K562 (cell line): ENCODE measurements around the gene CGNL1. TPM values are rescaled to one million over a fixed set of nuclear protein-coding genes. Genes with fewer than 3 reads are reported as not detected.

Experiments used
- ATAC-seq: fragments of 200-7000 bp; cut with Tn5 transposase; 3 replicates; pipeline ENCODE4 v1.9.1; 2020; ENCODE audit warnings: moderate library complexity
- BruUV-seq: library from RNA; stranded (reverse); fragments of 400-500 nt; replicated peaks from 2 replicates; lab custom pipeline; 2021; lab: Mats Ljungman, UMichigan
- CTCF ChIA-PET: fragments of 300-600 bp; formaldehyde crosslinking; extraction: SDS; loops from one replicate; lab custom pipeline; 2021; ENCODE audit warnings: low intra/inter-chr PET ratio; lab: Yijun Ruan, JAX
- POLR2A ChIA-PET: fragments of 300-600, 350-650 bp; sonication (Branson Sonifier 250); formaldehyde crosslinking; extraction: SDS; loops from one replicate; lab custom pipeline; 2021; ENCODE audit warnings: antibody characterized with exemption, inconsistent platforms; lab: Yijun Ruan, JAX
- DNase-seq, 4 experiments: peaks; one replicate each; pipeline versions ENCODE4 v3.0.0 to v3.0.0-alpha.2; 2011 to 2018; ENCODE audit warnings: low spot score in 3 of 4, mixed read lengths in 3 of 4; ENCODE audit errors: extremely low read depth in 1 of 4
- FAIRE-seq: peaks from 2 replicates; lab custom pipeline; 2011; peaks lifted over from hg19 to GRCh38; lab: Jason Lieb, UNC
- H2AFZ ChIP-seq: 2 replicates; pipeline ENCODE4 v1.6.0; 2011; ENCODE audit warnings: low read depth, low read length, control low read depth, inconsistent platforms
- H3K27ac ChIP-seq: fragments of 200-600 bp; 3 replicates; pipeline ENCODE4 v1.8.0; 2011; ENCODE audit warnings: low read depth, mild to moderate bottlenecking, control low read depth, inconsistent platforms, low read length, moderate library complexity, mixed read lengths; ENCODE audit errors: extremely low read depth
- H3K27me3 ChIP-seq, 2 experiments: fragments of 300-600 bp in 1 of 2; 2 replicates in 1 of 2; 3 replicates in 1 of 2; pipeline versions ENCODE4 v1.6.0 to v1.8.0; 2011; ENCODE audit warnings: inconsistent platforms in 2 of 2, low read length in 2 of 2, mild to moderate bottlenecking in 1 of 2, mixed read lengths in 1 of 2, moderate library complexity in 1 of 2; ENCODE audit not compliant: control insufficient read depth in 2 of 2, insufficient read depth in 2 of 2
- H3K36me3 ChIP-seq: fragments of 300-600 bp; 3 replicates; pipeline ENCODE4 v1.8.0; 2011; ENCODE audit warnings: mild to moderate bottlenecking, low read length, inconsistent platforms; ENCODE audit not compliant: control insufficient read depth, insufficient read depth
- H3K4me1 ChIP-seq, 2 experiments: fragments of 200-600 bp in 1 of 2; replicated peaks in 1 of 2; 2 replicates in 1 of 2; 3 replicates in 1 of 2; pipeline versions ENCODE4 v1.5.1 to v1.8.0; 2011; ENCODE audit warnings: inconsistent platforms in 2 of 2, low read length in 2 of 2, mild to moderate bottlenecking in 1 of 2, mixed read lengths in 1 of 2, moderate library complexity in 1 of 2; ENCODE audit not compliant: control insufficient read depth in 2 of 2, insufficient read depth in 2 of 2
- H3K4me2 ChIP-seq: 2 replicates; pipeline ENCODE4 v1.6.1; 2011; ENCODE audit warnings: low read length, control low read depth, inconsistent platforms, mixed read lengths; ENCODE audit not compliant: insufficient read depth
- H3K4me3 ChIP-seq: fragments of 200-600 bp; sonication (generic), shearing (Covaris generic); 2 replicates; pipeline ENCODE4 v1.5.1; 2016; ENCODE audit warnings: control low read depth, inconsistent platforms
- H3K79me2 ChIP-seq: fragments of 200-600 bp; 3 replicates; pipeline ENCODE4 v1.8.0; 2011; ENCODE audit warnings: low read length, inconsistent platforms; ENCODE audit not compliant: control insufficient read depth, insufficient read depth
- H3K9ac ChIP-seq, 2 experiments: 2 replicates each; pipeline versions ENCODE4 v1.6.0 to v1.6.1; 2011; ENCODE audit warnings: low read depth in 2 of 2, low read length in 2 of 2, control low read depth in 1 of 2, inconsistent platforms in 1 of 2, mild to moderate bottlenecking in 1 of 2, mixed read lengths in 1 of 2; ENCODE audit not compliant: insufficient read depth in 1 of 2
- H3K9me1 ChIP-seq: one replicate; pipeline ENCODE4 v1.6.0; 2011; ENCODE audit warnings: inconsistent platforms, mild to moderate bottlenecking, low read length, moderate library complexity; ENCODE audit not compliant: control insufficient read depth, insufficient read depth
- H3K9me3 ChIP-seq: replicated peaks from 2 replicates; pipeline ENCODE4 v1.5.1; 2011; ENCODE audit warnings: low read depth, low read length, inconsistent platforms; ENCODE audit not compliant: control insufficient read depth, insufficient read depth
- H4K20me1 ChIP-seq: replicated peaks from 2 replicates; pipeline ENCODE4 v1.6.1; 2011; ENCODE audit warnings: low read length, inconsistent platforms, mixed read lengths; ENCODE audit not compliant: control insufficient read depth, insufficient read depth
- ADNP ChIP-seq: fragments of 200-800 bp; sonication (Bioruptor generic); IDR thresholded peaks from 2 replicates; pipeline ENCODE4 v1.6.1; 2016; ENCODE audit warnings: missing genetic modification characterization, missing compliant biosample characterization
- ARID1B ChIP-seq: fragments of 450-650 bp; IDR thresholded peaks from 2 replicates; pipeline ENCODE4 v1.6.1; 2016; ENCODE audit warnings: antibody characterized with exemption, mild to moderate bottlenecking, inconsistent platforms
- ARNT ChIP-seq, 2 experiments: fragments of 450-650 bp; IDR thresholded peaks; 2 replicates each; pipeline ENCODE4 v1.6.1; 2016; ENCODE audit warnings: mild to moderate bottlenecking in 1 of 2
- CLOCK ChIP-seq: fragments of 250-450 bp; sonication (Bioruptor Pico); IDR thresholded peaks from 2 replicates; pipeline ENCODE4 v1.4.0; 2020; ENCODE audit warnings: mild to moderate bottlenecking, moderate library complexity, borderline replicate concordance
- GATA2 ChIP-seq: sonication (generic); formaldehyde crosslinking; IDR thresholded peaks from 2 replicates; pipeline ENCODE4 v1.4.0; 2020; ENCODE audit warnings: mild to moderate bottlenecking, missing genetic modification reagents
- LARP7 ChIP-seq: fragments of 450-650 bp; IDR thresholded peaks from 2 replicates; pipeline ENCODE4 v1.6.1; 2016
- MAZ ChIP-seq, 2 experiments: fragments of 450-650 bp in 1 of 2; sonication (generic) in 1 of 2; formaldehyde crosslinking; IDR thresholded peaks in 1 of 2; conservative IDR thresholded peaks in 1 of 2; 2 replicates each; pipeline versions ENCODE4 v1.4.0 to v1.5.0; 2020; ENCODE audit warnings: mild to moderate bottlenecking in 1 of 2, missing genetic modification reagents in 1 of 2
- NCOA4 ChIP-seq: fragments of 450-650 bp; IDR thresholded peaks from 2 replicates; pipeline ENCODE4 v1.6.1; 2018; ENCODE audit warnings: mild to moderate bottlenecking; ENCODE audit not compliant: partially characterized antibody
- RBBP5 ChIP-seq: fragments of 200-600 bp; sonication (generic); IDR thresholded peaks from 2 replicates; pipeline ENCODE4 v1.6.1; 2012; ENCODE audit warnings: borderline replicate concordance, mild to moderate bottlenecking, low read length, control low read depth, inconsistent platforms; ENCODE audit not compliant: insufficient read depth, poor library complexity, severe bottlenecking
- RBM39 ChIP-seq: fragments of 200-400 bp; formaldehyde crosslinking; optimal IDR thresholded peaks from 2 replicates; pipeline ENCODE3; 2018; ENCODE audit warnings: low read depth, low read length
- SIX5 ChIP-seq, 2 experiments: IDR thresholded peaks; 2 replicates each; pipeline ENCODE4 v1.6.1; 2011; ENCODE audit warnings: low read length in 2 of 2, borderline replicate concordance in 1 of 2, low read depth in 1 of 2, mild to moderate bottlenecking in 1 of 2, moderate library complexity in 1 of 2; ENCODE audit not compliant: insufficient read depth in 1 of 2
- TBP ChIP-seq: optimal IDR thresholded peaks from 2 replicates; pipeline ENCODE3; 2011; ENCODE audit warnings: low read depth, low read length, improper control_type of control experiment
- ZNF174 ChIP-seq: fragments of 250-450 bp; sonication (Bioruptor Pico); IDR thresholded peaks from 2 replicates; pipeline ENCODE4 v1.4.0; 2020; ENCODE audit warnings: mild to moderate bottlenecking
- ZNF696 ChIP-seq: fragments of 250-450 bp; sonication (Bioruptor Pico); conservative IDR thresholded peaks from 2 replicates; pipeline ENCODE4 v1.4.0; 2020; ENCODE audit warnings: mild to moderate bottlenecking, moderate library complexity
- ZNF717 ChIP-seq: fragments of 250-450 bp; sonication (Bioruptor Pico); IDR thresholded peaks from 2 replicates; pipeline ENCODE4 v1.5.0; 2021
- ZSCAN29 ChIP-seq: fragments of 450-650 bp; IDR thresholded peaks from 2 replicates; pipeline ENCODE4 v1.6.1; 2017
- WGBS: fragments of 100-300 bp; shearing (Covaris generic); methylation state at CpG from one replicate; pipeline ENCODE4 v1.1.6; 2016; ENCODE audit warnings: low coverage, mixed read lengths; ENCODE audit not compliant: insufficient coverage; ENCODE audit errors: missing lambda C conversion rate; 5-methylcytosine and 5-hydroxymethylcytosine counted together
- in situ Hi-C: fragments of 300-500 bp; cut with MboI; formaldehyde crosslinking; loops from 4 replicates; pipeline ENCODE4 v1.15.0; 2018; ENCODE audit warnings: inconsistent platforms, mixed read lengths
- intact Hi-C: fragments of 100-400 bp; cut with micrococcal nuclease; formaldehyde crosslinking; loops from 2 replicates; pipeline ENCODE4 v1.14.2; 2022
- polyA plus RNA-seq, 8 experiments: library from polyadenylated mRNA; depleted of rRNA in 4 of 8; stranded (reverse) in 5 of 8; unstranded in 3 of 8; fragments of >200 nt; fragmentation: Nextera tagmentation in 2 of 8; fragmentation: Illumina TruSeq in 1 of 8; extraction: Ambion mirVana in 2 of 8; extraction: Trizol in 1 of 8; gene quantifications; 2 replicates each; pipeline versions ENCODE4 v1.2.1 to v1.2.3, GENCODE V29; 2011 to 2014; ENCODE audit warnings: inconsistent platforms in 1 of 8, missing spikeins in 1 of 8
- total RNA-seq, 7 experiments: library from RNA; depleted of rRNA in 6 of 7; stranded (reverse); fragments of >200 nt in 6 of 7; fragmentation: Illumina TruSeq in 2 of 7; extraction: Trizol in 2 of 7; gene quantifications; 2 replicates each; pipeline versions ENCODE4 v1.2.1 to v1.2.3, GENCODE V29; 2011 to 2021; ENCODE audit warnings: low replicate concordance in 1 of 7
- TF ChIP-seq, protein P1 (sequence below): fragments of 450-650 bp; formaldehyde crosslinking; IDR thresholded peaks from 2 replicates; pipeline ENCODE4 v1.4.0; 2022; ENCODE audit warnings: mild to moderate bottlenecking, moderate library complexity
- TF ChIP-seq, protein P2 (sequence below): fragments of 250-450 bp; sonication (Bioruptor Pico); IDR thresholded peaks from 2 replicates; pipeline ENCODE4 v1.4.0; 2020; ENCODE audit warnings: borderline replicate concordance

Gene CGNL1
- total and polyA plus RNA-seq, 9 of the 15 experiments (the other 6 are each of a cell fraction or from before 2014, with no cell fraction given), result 0.01 to 0.07 TPM; not detected in 7

- ATAC-seq, result no peak
- H3K4me3 ChIP-seq, result no peak overlapping the region
- POLR2A ChIA-PET, result interaction anchor here (0.6 kb wide), 1 partner anchor 9 kb away, joined by 4 read pairs; no protein-coding TSS in a partner anchor
- CTCF ChIA-PET, result interaction anchor here (0.9 kb wide), 1 partner anchor 10 kb away, joined by 3 read pairs; no protein-coding TSS in a partner anchor
- no peak for DNase-seq
- H3K4me1 ChIP-seq, result no peaks in the 10 kb centered on the region
- intact Hi-C loops (no loop called here), in situ Hi-C loops (loop anchor here (5.0 to 10.0 kb wide), 2 partner anchors 191 to 1038 kb away; no protein-coding TSS in a partner anchor)
- H3K9me3 ChIP-seq, result no peaks in the 10 kb centered on the region
- no peak overlapping the region for H3K4me2 ChIP-seq
- H2AFZ ChIP-seq, result no peak overlapping the region
- no peak overlapping the region for H3K27ac ChIP-seq
- H3K9ac ChIP-seq, result no peak overlapping the region
- H3K36me3 ChIP-seq, result no peaks in the 10 kb centered on the region
- WGBS, result 0% methylated on average over 6 of the region's 6 CpGs
- no peaks in the 10 kb centered on the region for H4K20me1 ChIP-seq
- H3K79me2 ChIP-seq, result no peaks in the 10 kb centered on the region
- peaks cover 15 to 30% of the 10 kb centered on the region in 2 experiments; a peak in 4 of 5 replicates for H3K27me3 ChIP-seq
- BruUV-seq, result no TSS peak
- no peaks in the 10 kb centered on the region for H3K9me1 ChIP-seq
- no peak for FAIRE-seq
- TF ChIP-seq RBM39 (no peak), GATA2 (CRISPR knock-in tag) (no peak), SIX5 (IDR thresholded peaks at IDR 0.05; ENCODE audit: borderline replicate concordance in 1 of 2, insufficient read depth in 1 of 2, low read depth in 1 of 2, low read length in 2 of 2) (no peak), ARNT (IDR thresholded peaks at IDR 0.05) (no peak), LARP7 (no peak), RBBP5 (no peak), NCOA4 (no peak), ARID1B (no peak), ZNF174 (no peak), TBP (no peak), MAZ (CRISPR knock-in tag; conservative IDR thresholded peaks at IDR 0.05 in 1 of 2, IDR thresholded peaks at IDR 0.05 in 1 of 2) (no peak), ZNF717 (CRISPR knock-in tag) (no peak), CLOCK (no peak), ADNP (no peak), ZSCAN29 (no peak), ZNF696 (CRISPR knock-in tag) (no peak)
- TF ChIP-seq, protein P1, sequence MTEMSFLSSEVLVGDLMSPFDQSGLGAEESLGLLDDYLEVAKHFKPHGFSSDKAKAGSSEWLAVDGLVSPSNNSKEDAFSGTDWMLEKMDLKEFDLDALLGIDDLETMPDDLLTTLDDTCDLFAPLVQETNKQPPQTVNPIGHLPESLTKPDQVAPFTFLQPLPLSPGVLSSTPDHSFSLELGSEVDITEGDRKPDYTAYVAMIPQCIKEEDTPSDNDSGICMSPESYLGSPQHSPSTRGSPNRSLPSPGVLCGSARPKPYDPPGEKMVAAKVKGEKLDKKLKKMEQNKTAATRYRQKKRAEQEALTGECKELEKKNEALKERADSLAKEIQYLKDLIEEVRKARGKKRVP (CRISPR knock-in tag), result no peak
- TF ChIP-seq, protein P2, sequence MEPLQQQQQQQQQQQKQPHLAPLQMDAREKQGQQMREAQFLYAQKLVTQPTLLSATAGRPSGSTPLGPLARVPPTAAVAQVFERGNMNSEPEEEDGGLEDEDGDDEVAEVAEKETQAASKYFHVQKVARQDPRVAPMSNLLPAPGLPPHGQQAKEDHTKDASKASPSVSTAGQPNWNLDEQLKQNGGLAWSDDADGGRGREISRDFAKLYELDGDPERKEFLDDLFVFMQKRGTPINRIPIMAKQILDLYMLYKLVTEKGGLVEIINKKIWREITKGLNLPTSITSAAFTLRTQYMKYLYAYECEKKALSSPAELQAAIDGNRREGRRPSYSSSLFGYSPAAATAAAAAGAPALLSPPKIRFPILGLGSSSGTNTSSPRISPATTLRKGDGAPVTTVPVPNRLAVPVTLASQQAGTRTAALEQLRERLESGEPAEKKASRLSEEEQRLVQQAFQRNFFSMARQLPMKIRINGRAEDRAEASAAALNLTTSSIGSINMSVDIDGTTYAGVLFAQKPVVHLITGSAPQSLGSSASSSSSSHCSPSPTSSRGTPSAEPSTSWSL (CRISPR knock-in tag), result no peak
Measured at GRCh38 chr15:57532731-57533447, 156.6 kb downstream of the CGNL1 start.
